ENCODE measurements around the gene POU6F2. TPM values are rescaled to one million over a fixed set of nuclear protein-coding genes. Genes with fewer than 3 reads are reported as not detected.

Gene POU6F2
- total RNA-seq, 4 donors from 2014 or later = not detected

DNA sequence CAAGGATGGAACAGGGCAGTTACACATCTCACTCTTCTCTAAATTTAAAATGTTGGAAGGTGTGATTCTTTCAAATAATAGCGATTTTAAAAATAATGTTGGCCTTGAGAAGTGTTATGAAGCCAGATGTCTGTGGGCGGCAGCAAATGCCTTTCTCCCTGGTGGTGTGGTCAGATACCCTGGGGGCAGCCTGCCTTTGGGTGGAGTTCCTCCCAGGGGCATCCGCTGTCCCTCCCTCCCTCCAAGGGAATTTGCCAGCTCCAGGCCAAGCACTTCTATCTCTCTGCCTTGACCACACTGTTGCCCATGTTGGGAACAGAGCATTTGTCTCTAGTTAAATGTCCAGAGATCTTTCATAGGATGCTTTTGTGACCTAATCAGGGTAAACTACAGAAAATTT is 121.4 kb downstream of the POU6F2 start:
- 81% methylated on average over 3 of the region's 3 CpGs for WGBS
- H3K9me3 ChIP-seq = no peaks in the 10 kb centered on the region
- H3K4me1 ChIP-seq = no peaks in the 10 kb centered on the region
- no peak overlapping the region for H3K4me3 ChIP-seq
- no peaks in the 10 kb centered on the region for H3K27me3 ChIP-seq
- H3K27ac ChIP-seq = no peak overlapping the region
- TF ChIP-seq CTCF (IDR thresholded peaks at IDR 0.05) = no peak
- no peak for TF ChIP-seq EP300 (IDR thresholded peaks at IDR 0.05)
- no peak for TF ChIP-seq POLR2A (IDR thresholded peaks at IDR 0.05)
- no peak for TF ChIP-seq POLR2AphosphoS5 (IDR thresholded peaks at IDR 0.05)
- no peaks in the 10 kb centered on the region for H3K36me3 ChIP-seq
- no peak for DNase-seq (ENCODE audit: low spot score in 2 of 2)

GRCh38 chr7:39100270-39100669 is 122.6 kb downstream of the POU6F2 start:
- TF ChIP-seq POLR2A (IDR thresholded peaks at IDR 0.05) = no peak
- TF ChIP-seq POLR2AphosphoS5 (IDR thresholded peaks at IDR 0.05) = no peak
- no peak for TF ChIP-seq EP300 (IDR thresholded peaks at IDR 0.05)
- TF ChIP-seq CTCF (IDR thresholded peaks at IDR 0.05) = no peak

DNA sequence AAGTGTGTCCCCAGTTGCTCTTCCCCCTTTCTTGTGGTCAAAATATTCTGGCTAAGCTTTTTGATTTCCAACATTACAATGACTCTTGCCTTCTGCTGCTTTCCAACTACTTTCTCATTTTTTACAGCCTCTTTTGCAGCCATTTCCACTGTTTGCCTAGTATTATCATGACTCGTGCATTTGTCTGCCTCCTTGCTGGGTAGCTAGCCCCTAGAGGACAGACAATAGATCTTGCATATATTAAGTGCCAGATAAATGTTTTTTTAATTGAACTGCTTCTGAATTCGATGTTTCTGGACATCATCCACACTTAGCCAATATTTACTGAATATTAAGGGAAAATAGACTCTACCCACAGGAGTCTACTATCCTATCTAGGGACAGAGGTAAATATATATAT is 124.5 kb downstream of the POU6F2 start:
- Histone ChIP-seq H3K27me3 (no peaks in the 10 kb centered on the region), H3K9me3 (no peaks in the 10 kb centered on the region), H3K4me3 (no peak overlapping the region), H3K36me3 (no peaks in the 10 kb centered on the region), H3K27ac (no peak overlapping the region), H3K4me1 (no peaks in the 10 kb centered on the region)
- no peak for DNase-seq (ENCODE audit: low spot score in 2 of 2)
- TF ChIP-seq CTCF (IDR thresholded peaks at IDR 0.05) (no peak), POLR2A (IDR thresholded peaks at IDR 0.05) (no peak), EP300 (IDR thresholded peaks at IDR 0.05) (no peak), POLR2AphosphoS5 (IDR thresholded peaks at IDR 0.05) (no peak)
- 56% methylated on average over 2 of the region's 2 CpGs for WGBS

More at GRCh38 chr7:39100270-39100669, 122.6 kb downstream of the POU6F2 start:
- Histone ChIP-seq H3K9me3 (no peaks in the 10 kb centered on the region), H3K27me3 (no peaks in the 10 kb centered on the region), H3K27ac (no peak overlapping the region), H3K4me1 (no peaks in the 10 kb centered on the region), H3K4me3 (no peak overlapping the region), H3K36me3 (no peaks in the 10 kb centered on the region)
- DNase-seq (ENCODE audit: low spot score in 2 of 2) = no peak
- 95% methylated on average over 2 of the region's 2 CpGs for WGBS

GRCh38 chr7:39105720-39106119 is 128.0 kb downstream of the POU6F2 start:
- DNase-seq (ENCODE audit: low spot score in 2 of 2) = no peak
- H3K4me3 ChIP-seq = no peak overlapping the region
- H3K27ac ChIP-seq = no peak overlapping the region
- no peaks in the 10 kb centered on the region for H3K9me3 ChIP-seq
- no peaks in the 10 kb centered on the region for H3K27me3 ChIP-seq
- H3K4me1 ChIP-seq = no peaks in the 10 kb centered on the region
- 82% methylated on average over 1 of the region's 1 CpG for WGBS
- no peaks in the 10 kb centered on the region for H3K36me3 ChIP-seq
- TF ChIP-seq POLR2AphosphoS5 (IDR thresholded peaks at IDR 0.05) (no peak), POLR2A (IDR thresholded peaks at IDR 0.05) (no peak), EP300 (IDR thresholded peaks at IDR 0.05) (no peak), CTCF (IDR thresholded peaks at IDR 0.05) (no peak)

- TF ChIP-seq POLR2AphosphoS5 (IDR thresholded peaks at IDR 0.05) (no peak), EP300 (IDR thresholded peaks at IDR 0.05) (no peak), POLR2A (IDR thresholded peaks at IDR 0.05) (no peak), CTCF (IDR thresholded peaks at IDR 0.05) (no peak)
- Histone ChIP-seq H3K36me3 (no peaks in the 10 kb centered on the region), H3K27ac (no peak overlapping the region), H3K4me3 (no peak overlapping the region), H3K4me1 (no peaks in the 10 kb centered on the region), H3K27me3 (no peaks in the 10 kb centered on the region), H3K9me3 (no peaks in the 10 kb centered on the region)
- no peak for DNase-seq (ENCODE audit: low spot score in 2 of 2)
- 75% methylated on average over 3 of the region's 3 CpGs for WGBS
Measured at GRCh38 chr7:39125846-39126245, 148.1 kb downstream of the POU6F2 start.

All from suprapubic skin (tissue), 4 donors.